Measurements from ENCODE around the gene IL4R.
"Not testable (repeated sequence)": the region's sequence is repeated elsewhere in the genome, so short reads cannot be mapped to it uniquely, and the experiment has no call there.

The IL4R gene

DNA sequence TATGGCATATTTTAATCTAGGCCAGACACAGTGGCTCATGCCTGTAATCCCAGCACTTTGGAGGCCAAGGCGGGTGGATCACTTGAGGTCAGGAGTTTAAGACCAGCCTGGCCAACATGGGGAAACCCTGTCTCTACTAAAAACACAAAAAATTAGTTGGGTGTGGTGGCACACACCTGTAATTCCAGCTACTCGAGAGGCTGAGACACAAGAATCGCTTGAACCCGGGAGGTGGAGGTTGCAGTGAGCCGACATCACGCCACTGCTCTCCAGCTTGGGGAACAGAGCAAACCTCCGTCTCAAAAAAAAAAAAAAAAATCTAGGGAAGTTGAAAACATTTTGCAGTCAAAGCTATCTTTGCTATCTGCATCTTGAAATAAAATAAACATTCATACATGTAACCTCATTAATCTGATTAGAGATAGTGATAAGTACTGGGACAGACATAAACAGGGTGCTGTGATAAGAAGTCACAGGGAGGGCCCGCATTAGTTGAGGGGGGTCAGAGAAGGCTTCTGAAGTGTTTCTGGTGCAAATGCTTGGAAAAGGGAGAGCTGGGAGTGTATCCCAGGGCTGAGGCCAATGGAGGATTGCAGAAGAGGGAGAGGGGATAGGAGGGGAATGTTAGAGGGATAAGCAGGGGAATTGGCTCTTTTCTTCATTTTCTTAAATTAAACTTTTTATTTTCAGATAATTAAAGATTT is 15.8 kb downstream of the IL4R start:
- DNase-seq (ENCODE audit: low read depth in 2 of 2), result not testable (repeated sequence)

DNA sequence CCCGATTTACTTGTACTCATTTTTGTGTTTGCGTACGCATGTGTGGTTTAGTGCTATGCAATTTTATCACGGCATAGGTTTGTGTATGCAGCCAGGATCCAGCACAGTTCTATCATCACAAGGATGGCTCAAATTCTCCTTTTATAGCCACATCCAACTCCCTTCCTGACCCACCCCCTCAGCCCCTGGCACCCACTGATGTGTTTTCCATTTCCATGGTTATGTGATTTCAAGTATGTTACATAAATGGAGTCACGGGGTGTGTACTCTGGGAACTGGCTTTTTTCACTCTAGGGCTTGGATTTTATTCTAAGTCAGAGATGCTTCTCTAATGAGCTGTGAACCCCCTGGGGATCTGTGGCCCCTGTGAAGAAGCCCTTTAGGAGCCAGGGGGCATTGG is 16.8 kb downstream of the IL4R start:
- DNase-seq (ENCODE audit: low read depth in 2 of 2), result no peak

DNA sequence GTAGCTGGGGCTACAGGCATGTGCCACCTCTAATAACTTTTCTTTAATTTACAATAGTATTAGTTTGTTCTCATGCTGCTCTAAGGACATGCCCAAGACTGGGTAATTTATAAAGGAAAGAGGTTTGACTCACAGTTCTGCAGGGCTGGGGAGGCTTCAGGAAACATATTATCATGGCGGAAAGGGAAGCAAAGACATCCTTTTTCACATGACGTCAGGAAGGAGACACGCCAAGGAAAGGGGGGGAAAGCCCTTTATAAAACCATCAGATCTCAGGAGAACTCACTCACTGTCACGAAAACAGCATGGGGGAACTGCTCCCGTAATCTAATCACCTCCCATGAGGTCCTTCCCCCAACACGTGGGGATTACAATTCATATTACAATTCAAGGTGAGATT is 18.3 kb downstream of the IL4R start:
- DNase-seq (ENCODE audit: low read depth in 2 of 2), result no peak

DNA sequence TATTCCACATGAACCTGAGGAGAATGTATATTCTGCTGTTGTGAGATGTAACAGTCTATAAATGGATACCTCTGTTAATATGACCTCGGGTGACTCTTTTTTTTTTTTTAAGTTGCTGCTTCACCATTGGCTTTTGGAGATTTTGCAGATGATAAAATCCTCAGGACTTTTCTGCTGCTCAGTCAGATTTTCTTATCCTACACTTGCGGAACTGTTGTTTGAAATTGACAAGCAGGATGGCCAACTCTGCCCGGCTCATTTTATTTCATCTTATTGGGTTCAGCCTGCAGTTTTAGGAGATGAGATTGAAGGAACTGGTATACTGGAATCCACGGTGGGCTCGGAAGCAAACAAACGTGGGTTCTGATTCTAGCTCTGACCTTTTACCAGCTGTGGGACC is 19.3 kb downstream of the IL4R start:
- no peak for DNase-seq (ENCODE audit: low read depth in 2 of 2)

DNA sequence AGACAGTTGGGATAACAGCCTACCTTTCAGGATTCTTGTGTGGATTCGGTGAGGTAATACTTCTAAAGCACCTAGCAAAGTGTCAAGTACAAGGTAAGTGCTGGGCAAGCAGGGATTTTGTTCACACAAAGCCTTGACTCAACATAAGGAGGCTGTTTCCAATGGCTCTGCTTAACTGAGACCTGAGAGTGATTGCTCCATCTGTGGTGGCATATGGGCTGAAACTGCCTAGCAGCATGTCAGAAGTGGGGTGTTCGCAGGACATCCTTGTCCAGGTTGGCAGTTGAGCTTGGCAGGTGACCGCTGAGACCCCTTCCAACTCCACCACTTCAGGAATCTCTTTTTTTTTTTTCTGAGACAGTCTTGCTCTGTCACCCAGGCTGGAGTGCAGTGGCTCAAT is 19.8 kb downstream of the IL4R start:
- DNase-seq (ENCODE audit: low read depth in 2 of 2), result no peak

DNA sequence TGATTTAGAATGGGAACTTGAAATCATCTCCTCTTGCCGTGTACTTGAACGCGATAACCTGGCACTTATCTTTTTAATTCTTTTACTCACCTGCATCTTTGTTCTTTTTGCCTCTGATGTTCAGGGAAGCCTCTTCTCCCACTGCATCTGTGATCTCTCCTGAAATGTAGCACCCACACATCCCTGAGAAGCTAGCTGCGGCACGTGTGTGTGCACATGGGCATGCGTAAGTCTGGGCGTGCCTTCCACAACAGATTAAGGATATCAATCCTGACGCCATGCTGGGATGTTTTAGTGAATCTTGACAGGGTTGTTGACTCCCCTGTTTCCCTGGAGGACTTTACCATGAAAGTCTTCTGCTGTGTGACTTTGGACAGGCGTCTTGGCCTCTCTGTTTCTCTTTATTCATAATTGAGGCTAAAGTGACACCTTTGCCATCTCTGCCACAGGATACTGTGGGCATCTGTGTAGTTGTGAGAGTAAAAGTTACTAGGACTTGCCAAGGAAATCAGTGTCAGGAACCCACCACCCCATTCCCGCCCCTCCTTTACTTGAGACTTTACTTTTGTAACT is 20.5 kb downstream of the IL4R start:
- no peak for DNase-seq (ENCODE audit: low read depth in 2 of 2)

DNA sequence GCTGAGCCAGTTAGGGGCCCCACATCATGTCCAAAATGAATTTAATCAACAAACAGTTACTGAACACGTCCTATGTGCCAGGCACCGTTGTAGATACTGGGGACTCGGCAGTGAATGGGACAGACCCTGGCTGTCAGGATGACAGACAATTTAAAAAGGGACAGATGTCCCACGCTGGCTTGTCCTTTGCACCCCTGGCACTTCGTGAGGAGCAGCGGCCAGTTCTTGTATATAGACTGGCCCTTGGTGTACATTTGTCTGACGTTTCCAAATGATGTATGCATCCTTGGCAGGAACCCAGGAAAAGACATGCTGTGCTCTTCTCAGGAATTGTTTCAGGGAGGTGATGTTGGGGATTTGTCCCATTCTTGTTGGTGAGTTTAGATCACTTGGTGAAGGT is 21.1 kb downstream of the IL4R start:
- no peak for DNase-seq (ENCODE audit: low read depth in 2 of 2)

DNA sequence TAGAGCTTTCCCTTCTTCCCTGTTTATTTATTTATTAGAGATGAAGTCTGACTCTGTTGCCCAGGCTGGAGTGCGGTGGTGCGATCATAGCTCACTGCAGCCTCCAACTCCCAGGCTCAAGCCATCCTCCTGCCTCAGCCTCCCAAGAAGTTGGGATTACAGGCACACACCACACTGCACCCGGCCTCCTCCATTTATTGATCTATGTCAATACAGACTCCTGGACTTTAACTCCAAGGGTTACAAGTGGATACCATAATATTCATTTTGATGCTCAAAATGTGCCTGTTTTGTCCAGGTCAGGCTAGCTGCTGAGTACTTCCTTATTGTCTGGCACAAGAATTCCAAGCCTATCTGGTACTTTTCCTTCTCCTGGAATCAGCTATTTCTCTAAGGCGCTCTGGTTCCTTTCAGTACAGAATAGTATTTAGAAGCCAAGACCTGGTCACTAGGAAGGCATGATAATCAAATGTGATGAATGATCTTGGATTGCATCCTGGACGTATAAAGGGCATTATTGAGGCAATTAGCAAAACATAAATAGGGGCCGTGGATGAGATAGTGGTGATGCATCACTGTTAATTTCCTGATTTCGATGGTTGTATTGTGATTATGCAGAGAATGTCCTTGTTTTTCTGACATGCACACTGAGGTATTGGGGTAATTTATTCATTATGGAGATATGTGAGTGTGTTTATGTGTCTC is 21.7 kb downstream of the IL4R start:
- DNase-seq (ENCODE audit: low read depth in 2 of 2), result no peak

DNA sequence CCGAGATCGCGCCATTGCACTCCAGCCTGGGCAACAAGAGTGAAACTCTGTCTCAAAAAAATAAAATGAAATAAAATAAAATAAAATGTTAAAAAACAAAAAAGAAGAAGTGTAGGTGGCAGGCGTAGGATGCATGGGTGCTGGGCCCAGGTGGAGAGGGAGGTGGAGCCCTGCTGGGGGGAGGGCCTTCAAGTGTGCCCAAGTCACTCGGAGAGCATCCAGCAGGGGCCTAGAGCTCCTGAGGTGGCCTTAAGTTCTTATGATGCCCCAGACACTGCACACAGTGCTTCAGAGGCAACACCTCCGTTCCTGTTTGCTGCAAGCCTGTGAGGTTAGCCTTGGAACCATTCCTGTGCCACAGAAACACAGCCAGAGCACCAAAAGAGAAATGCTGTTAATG is 23.2 kb downstream of the IL4R start:
- DNase-seq (ENCODE audit: low read depth in 2 of 2), result no peak

DNA sequence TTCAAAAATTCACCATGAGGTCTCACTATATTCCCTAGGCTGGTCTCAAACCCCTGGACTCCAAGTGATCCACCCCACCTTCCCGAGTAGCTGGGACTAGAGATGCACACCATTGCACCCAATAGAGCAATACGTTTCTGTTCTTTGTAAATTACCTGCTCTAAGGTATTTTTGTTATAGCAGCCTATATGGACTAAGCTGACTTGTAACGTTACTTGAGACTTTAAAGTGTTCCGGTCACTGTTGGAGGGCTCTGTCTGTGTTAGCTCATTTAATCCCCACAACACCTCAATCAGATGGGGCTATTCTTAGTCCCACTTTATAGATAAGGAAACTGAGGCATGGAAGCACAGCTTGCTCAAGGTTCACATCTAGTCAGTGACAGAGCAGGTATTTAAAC is 25.4 kb downstream of the IL4R start:
- no peak for DNase-seq (ENCODE audit: low read depth in 2 of 2)

DNA sequence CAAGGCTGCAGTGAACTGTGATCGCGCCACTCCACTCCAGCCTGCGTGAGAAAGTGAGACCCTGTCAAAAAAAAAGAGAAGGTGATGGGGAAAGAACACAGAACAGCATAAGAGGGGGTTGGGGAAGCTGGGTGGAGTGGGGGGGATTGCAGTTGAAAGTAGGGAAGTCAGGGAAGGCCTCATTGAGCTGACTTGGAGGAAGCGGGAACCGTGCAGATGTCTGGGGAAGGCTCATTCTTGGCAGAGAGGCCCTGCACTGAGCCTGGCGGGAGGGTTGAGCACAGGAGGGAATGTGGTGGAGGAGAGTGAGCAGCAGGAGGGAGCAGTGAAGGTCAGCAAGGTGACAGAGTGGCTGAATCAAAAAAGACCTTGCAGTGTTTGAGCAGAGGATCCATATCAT is 26.9 kb downstream of the IL4R start:
- DNase-seq (ENCODE audit: low read depth in 2 of 2), result no peak

DNA sequence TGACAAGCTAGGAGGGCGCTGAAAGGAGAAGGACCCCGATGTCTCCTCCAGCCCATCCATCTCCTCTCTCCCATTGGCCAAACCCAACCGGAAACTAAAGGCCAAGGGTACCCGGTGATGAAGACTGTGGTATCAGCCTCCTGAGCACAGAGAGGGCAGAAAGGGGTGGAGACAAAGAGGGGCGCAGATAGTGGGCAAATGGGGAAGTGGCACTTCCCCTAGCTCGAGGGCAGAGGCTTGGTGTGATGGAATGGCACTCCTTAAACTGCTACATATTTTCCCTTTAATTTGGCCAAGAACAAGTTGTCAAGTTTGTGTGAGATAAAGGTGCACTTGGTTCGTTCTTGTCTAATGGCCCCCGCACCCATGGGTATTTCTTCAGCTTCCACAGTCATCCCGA is 27.8 kb downstream of the IL4R start:
- no peak for DNase-seq (ENCODE audit: low read depth in 2 of 2)

DNA sequence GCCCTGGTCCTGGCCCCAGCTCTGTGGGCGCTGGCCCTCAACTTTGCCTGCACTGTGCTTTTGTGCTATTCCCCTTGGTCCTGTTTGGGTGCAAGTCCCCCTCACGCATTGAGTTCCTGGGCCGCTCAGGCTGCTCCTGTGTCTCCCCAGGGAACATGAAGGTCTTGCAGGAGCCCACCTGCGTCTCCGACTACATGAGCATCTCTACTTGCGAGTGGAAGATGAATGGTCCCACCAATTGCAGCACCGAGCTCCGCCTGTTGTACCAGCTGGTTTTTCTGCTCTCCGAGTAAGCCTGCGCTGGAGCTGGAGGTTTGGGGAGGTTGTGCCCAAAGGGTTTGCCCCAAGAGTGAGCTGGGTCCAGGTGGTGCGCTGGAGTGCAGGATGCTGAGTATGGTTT is 28.2 kb downstream of the IL4R start:
- DNase-seq (ENCODE audit: low read depth in 2 of 2), result no peak

DNA sequence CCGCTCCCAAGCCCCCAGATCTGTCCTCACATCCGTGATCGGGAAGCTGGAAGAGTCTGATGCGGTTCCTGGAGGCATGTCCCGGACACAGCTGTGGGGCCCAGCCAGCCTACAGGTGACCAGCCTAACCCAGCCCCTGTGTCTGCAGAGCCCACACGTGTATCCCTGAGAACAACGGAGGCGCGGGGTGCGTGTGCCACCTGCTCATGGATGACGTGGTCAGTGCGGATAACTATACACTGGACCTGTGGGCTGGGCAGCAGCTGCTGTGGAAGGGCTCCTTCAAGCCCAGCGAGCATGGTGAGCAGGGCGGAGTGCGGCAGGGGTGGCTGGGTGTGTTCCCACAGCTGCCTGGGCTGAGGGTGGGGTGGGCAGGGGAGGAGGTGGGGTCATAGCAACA is 30.9 kb downstream of the IL4R start:
- DNase-seq (ENCODE audit: low read depth in 2 of 2), result no peak

DNA sequence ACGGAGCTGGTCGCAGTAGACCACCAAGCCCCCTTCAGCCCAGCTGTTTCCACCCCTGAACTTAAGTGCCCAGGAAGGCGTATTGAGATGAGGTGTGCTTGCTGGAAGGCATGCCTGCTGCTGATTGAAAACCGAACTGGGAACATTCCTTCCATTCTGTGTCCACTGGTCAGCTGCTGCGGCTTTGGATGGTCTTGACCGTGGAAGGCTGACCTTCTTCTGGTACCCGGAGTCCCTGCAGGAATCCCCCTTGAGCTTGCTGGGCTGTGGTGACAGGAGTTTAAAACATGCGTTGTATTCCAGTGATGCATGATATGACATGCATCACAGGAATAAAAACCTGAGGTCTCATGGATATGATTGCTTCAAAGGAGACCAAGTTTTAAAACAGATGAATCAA is 31.4 kb downstream of the IL4R start:
- no peak for DNase-seq (ENCODE audit: low read depth in 2 of 2)

DNA sequence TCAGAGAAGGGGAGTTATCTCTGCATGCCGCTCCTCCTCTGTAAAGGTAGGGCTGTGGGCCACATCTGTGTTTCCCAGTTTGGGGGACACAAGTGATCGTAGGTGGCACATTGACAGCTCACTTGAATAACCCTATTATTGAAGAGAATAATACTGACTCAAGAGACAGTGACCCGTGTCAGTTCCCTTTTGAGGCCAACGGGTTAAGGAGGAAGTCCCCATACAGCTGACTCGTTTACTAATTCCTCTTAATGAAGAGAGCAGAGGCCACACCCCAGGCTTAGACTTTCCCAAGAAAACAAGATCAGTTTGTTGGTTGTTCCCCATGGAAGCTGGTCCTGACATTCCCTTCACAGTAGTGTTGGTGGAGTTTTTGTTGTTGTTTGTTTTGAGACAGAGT is 33.0 kb downstream of the IL4R start:
- no peak for DNase-seq (ENCODE audit: low read depth in 2 of 2)

DNA sequence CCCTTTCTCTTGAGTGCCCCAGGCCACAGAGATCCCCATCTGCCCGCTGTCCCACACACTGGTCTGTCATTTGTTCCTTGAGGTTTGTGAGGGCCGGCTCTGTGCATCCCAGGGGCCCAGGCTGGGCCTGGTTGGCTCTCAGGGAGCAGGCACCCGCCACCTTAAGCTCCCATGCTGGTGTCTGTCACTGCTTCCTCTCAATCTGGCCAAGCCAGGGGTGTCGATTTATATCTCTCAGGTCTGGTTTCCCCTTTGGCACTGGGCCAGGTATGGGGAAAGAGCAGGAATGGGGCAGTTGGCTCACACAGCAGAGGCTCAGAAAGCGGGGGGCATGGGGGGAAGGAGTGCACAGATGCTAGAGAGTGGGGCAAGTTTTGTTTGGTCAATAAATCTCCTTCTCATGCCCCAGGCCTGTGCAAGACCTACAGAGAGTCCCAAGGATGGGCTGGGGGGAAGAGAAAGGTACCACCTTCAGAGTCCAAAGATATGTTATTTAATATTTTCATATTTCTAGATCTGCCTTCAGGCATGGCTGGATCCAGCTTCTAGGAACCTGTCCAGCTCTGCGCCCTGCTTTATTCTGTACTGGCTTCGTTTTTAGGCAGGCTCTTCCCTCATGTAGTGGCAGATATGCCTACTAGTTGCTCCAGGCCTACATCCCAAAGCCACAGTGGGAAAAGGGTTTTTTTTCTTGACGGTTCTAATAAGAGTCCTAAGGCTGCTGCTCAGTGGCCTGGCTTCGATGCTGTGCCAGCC is 34.3 kb downstream of the IL4R start:
- no peak for DNase-seq (ENCODE audit: low read depth in 2 of 2)

DNA sequence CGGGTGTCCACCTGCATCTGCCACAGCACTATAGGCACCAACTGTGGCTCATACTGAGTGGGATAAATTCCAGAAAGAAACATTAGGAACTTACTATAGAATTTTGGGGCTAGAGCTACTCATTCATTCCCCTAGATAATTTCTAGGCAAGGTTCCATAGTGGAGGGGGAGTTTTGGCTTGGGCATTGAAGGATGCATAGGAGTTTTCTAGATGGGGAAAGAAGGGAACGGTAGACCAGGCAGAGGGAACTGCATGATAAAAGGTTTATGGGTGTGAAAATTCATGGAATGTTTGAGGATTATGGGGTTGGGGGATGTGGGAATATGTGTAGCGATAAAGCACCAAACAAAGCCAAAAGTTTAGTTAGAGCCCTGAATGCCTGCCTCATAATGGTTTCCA is 35.5 kb downstream of the IL4R start:
- DNase-seq (ENCODE audit: low read depth in 2 of 2), result no peak

DNA sequence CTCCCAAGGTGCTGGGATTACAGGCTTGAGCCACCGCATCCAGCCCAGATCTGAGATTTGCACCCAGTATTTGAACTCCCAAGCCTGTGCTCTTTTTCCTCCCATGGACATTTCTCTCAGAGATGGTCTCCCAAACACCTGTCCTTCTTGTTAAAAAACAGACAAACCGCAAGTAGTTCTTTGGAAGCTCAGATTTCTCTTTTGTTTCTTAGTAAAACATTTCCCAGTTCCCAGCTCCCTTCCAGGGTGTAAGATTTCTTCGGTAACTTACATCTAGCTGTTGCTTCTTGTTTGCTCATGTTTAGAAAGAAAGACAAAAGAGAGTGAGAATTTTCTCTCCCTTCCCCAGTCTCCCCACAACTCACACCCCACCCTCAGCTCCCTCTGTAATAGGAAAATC is 36.2 kb downstream of the IL4R start:
- no peak for DNase-seq (ENCODE audit: low read depth in 2 of 2)

DNA sequence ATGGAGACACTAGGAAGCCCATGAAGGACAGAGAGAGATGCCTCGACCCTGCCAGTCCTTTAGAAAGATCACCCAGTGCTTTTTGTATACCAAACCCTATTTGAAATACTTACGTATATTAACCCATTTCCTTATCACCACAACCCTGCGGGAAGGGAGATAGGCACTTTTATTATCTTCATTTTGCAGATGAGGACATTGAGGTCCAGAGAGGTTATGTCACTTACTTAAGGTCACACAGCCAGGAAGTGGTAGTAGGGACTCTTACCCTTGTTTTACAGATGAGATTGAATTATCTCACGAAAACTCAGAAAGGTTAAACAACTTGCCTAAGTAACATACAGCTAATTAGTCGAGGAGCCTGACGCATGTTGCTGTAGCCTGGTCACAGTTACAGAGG is 38.2 kb downstream of the IL4R start:
- DNase-seq (ENCODE audit: low read depth in 2 of 2), result no peak

DNA sequence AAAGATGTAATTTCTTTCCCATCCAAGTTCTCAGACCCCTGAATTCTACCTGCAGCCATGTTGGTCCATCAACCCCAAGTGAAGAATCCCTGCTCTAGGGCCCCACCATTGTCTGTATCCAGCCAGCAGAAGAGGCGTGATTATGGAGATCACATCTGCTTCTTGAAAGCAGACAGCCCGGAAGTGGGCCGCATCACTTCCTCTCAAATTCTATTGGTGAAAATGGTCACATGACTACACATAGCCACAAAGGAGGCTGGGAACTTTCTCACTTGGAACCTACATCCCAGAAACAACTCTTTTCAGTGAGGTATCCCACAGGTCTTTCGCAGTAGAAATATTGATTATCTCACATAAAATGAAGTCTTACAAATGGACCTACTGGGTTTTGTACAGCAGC is 40.1 kb downstream of the IL4R start:
- DNase-seq (ENCODE audit: low read depth in 2 of 2), result no peak

DNA sequence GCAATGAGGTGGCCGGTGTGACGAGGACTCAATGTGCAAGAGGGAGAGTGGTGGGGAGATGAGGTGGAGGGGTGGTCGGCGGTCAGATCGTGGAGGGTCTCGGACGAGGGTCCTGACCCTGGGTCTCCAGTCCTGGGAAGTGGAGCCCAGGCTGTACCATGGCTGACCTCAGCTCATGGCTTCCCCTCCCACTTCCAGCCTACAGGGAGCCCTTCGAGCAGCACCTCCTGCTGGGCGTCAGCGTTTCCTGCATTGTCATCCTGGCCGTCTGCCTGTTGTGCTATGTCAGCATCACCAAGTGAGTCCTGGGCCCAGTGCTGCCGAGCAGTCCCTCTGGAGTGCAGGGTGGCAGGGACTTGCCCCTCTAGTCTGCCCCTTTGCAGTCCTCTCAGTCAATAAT is 41.8 kb downstream of the IL4R start:
- no peak for DNase-seq (ENCODE audit: low read depth in 2 of 2)

DNA sequence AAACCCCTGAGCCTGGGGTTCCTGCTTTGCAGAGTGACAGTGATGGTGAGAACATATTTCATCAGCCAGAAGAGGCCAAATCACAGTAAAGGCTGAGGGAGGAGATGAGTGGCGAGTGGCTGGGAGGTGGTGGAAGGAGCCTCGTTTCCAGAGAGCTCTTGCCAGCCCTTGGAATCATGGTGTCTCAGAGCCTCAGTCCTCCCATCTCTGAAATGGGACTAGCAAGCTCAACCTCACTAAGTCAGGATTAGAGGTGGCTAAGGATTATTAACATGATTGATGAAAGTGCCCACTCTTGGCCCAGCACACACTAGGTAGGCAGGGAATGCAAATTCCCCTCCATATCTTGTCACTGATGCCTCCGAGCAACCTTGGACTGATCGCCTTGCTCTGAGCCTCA is 43.0 kb downstream of the IL4R start:
- no peak for DNase-seq (ENCODE audit: low read depth in 2 of 2)

Measured in stimulated activated CD8-positive, alpha-beta memory T cell treated with anti-CD3 and anti-CD28 coated beads, Interleukin-7, amount 100 ng/mL, for 4 hours (primary cell).